H1 (cell line): ENCODE data around the gene DOK6. TPM values are rescaled to one million over a fixed set of nuclear protein-coding genes. Genes with fewer than 3 reads are reported as not detected.

Source experiments
- CTCF ChIA-PET: fragments of 300-600 bp; sonication (Branson Sonifier 250); formaldehyde crosslinking; loops from one replicate; lab custom pipeline; 2021; ENCODE audit not compliant: partially characterized antibody; lab: Charles Lee
- POLR2A ChIA-PET: fragments of 300-600 bp; sonication (Branson Sonifier 250); formaldehyde crosslinking; loops from one replicate; lab custom pipeline; 2021; ENCODE audit warnings: inconsistent platforms; ENCODE audit not compliant: partially characterized antibody; lab: Charles Lee
- DNase-seq, 2 experiments: peaks; one replicate each; pipeline versions ENCODE4 v3.0.0 to v3.0.0-alpha.2; 2010 to 2022; ENCODE audit warnings: low spot score in 2 of 2, low read depth in 1 of 2, mixed read lengths in 1 of 2
- FAIRE-seq: peaks from 2 replicates; lab custom pipeline; 2011; peaks lifted over from hg19 to GRCh38; lab: Jason Lieb, UNC
- H2AFZ ChIP-seq: 2 replicates; pipeline ENCODE4 v1.8.1; 2012; ENCODE audit warnings: low read length, inconsistent platforms
- H2AK5ac ChIP-seq: 2 replicates; pipeline ENCODE4 v1.6.1; 2013; ENCODE audit warnings: low read depth, low read length
- H2BK120ac ChIP-seq: replicated peaks from 2 replicates; pipeline ENCODE3; 2013; ENCODE audit warnings: low read depth, low read length, inconsistent platforms
- H2BK12ac ChIP-seq: 2 replicates; pipeline ENCODE4 v1.6.1; 2013; ENCODE audit warnings: low read depth, low read length
- H2BK15ac ChIP-seq: 2 replicates; pipeline ENCODE4 v1.6.1; 2013; ENCODE audit warnings: low read length
- H2BK20ac ChIP-seq: 2 replicates; pipeline ENCODE4 v1.6.1; 2013; ENCODE audit warnings: low read length
- H2BK5ac ChIP-seq: 2 replicates; pipeline ENCODE4 v1.6.1; 2013; ENCODE audit warnings: low read depth, low read length
- H3K14ac ChIP-seq: 2 replicates; pipeline ENCODE4 v1.6.1; 2013; ENCODE audit warnings: inconsistent platforms; ENCODE audit not compliant: insufficient read length
- H3K18ac ChIP-seq: 2 replicates; pipeline ENCODE4 v1.6.1; 2013; ENCODE audit warnings: low read length; ENCODE audit errors: extremely low read depth
- H3K23ac ChIP-seq: 2 replicates; pipeline ENCODE4 v1.6.1; 2013; ENCODE audit warnings: inconsistent platforms; ENCODE audit not compliant: insufficient read length
- H3K23me2 ChIP-seq: 2 replicates; pipeline ENCODE4 v1.6.1; 2013; ENCODE audit warnings: low read depth, low read length
- H3K27ac ChIP-seq: 2 replicates; pipeline ENCODE4 v1.6.1; 2011; ENCODE audit warnings: low read depth, low read length, inconsistent platforms
- H3K27me3 ChIP-seq, 4 experiments: replicated peaks in 1 of 4; 1 replicate in 1 of 4; 2 replicates in 3 of 4; pipeline versions ENCODE4 v1.6.1 to v1.8.1; 2011 to 2013; ENCODE audit warnings: low read length in 3 of 4, mild to moderate bottlenecking in 3 of 4, inconsistent platforms in 2 of 4, mixed read lengths in 2 of 4, moderate library complexity in 1 of 4; ENCODE audit not compliant: control insufficient read depth in 3 of 4, insufficient read depth in 3 of 4; ENCODE audit errors: extremely low read depth in 1 of 4
- H3K36me3 ChIP-seq, 4 experiments: 2 replicates each; pipeline versions ENCODE4 v1.6.1 to v1.8.1; 2011 to 2013; ENCODE audit warnings: mild to moderate bottlenecking in 4 of 4, low read length in 3 of 4, moderate library complexity in 2 of 4, control low read depth in 1 of 4, inconsistent platforms in 1 of 4; ENCODE audit not compliant: insufficient read depth in 4 of 4, control insufficient read depth in 2 of 4
- H3K4ac ChIP-seq: replicated peaks from 2 replicates; pipeline ENCODE3; 2013; ENCODE audit warnings: low read length, low read depth, mixed read lengths, inconsistent platforms; ENCODE audit not compliant: insufficient read length
- H3K4me1 ChIP-seq, 4 experiments: replicated peaks in 1 of 4; 1 replicate in 1 of 4; 2 replicates in 3 of 4; pipeline versions ENCODE4 v1.6.1 to v1.8.1; 2011 to 2013; ENCODE audit warnings: low read length in 3 of 4, inconsistent platforms in 2 of 4, mixed read lengths in 1 of 4; ENCODE audit not compliant: insufficient read depth in 4 of 4, control insufficient read depth in 3 of 4
- H3K4me2 ChIP-seq, 2 experiments: 2 replicates each; pipeline versions ENCODE4 v1.6.1 to v1.8.1; 2011 to 2013; ENCODE audit warnings: low read depth in 2 of 2, low read length in 2 of 2, control low read depth in 1 of 2, inconsistent platforms in 1 of 2, mild to moderate bottlenecking in 1 of 2; ENCODE audit not compliant: insufficient read depth in 1 of 2
- H3K4me3 ChIP-seq, 4 experiments: fragments of 200-600, 300-600 bp in 1 of 4; sonication (generic), shearing (Covaris generic), sonication (Bioruptor Twin) in 1 of 4; 2 replicates each; pipeline versions ENCODE4 v1.5.1 to v1.8.1; 2011 to 2016; ENCODE audit warnings: low read length in 4 of 4, low read depth in 3 of 4, control low read depth in 2 of 4, inconsistent platforms in 2 of 4, mild to moderate bottlenecking in 2 of 4, mixed read lengths in 1 of 4, moderate library complexity in 1 of 4; ENCODE audit not compliant: insufficient read depth in 2 of 4; ENCODE audit errors: extremely low read depth in 1 of 4
- H3K56ac ChIP-seq: replicated peaks from 2 replicates; pipeline ENCODE3; 2013; ENCODE audit warnings: low read depth, mild to moderate bottlenecking, mixed read lengths, low read length, inconsistent platforms; ENCODE audit not compliant: insufficient read length
- H3K79me1 ChIP-seq: 2 replicates; pipeline ENCODE4 v1.6.1; 2013; ENCODE audit warnings: low read depth, low read length, control low read depth
- H3K79me2 ChIP-seq, 2 experiments: 2 replicates each; pipeline versions ENCODE4 v1.6.1 to v1.8.1; 2012 to 2013; ENCODE audit warnings: low read length in 2 of 2, mild to moderate bottlenecking in 2 of 2, inconsistent platforms in 1 of 2; ENCODE audit not compliant: insufficient read depth in 2 of 2, control insufficient read depth in 1 of 2
- H3K9ac ChIP-seq, 4 experiments: replicated peaks in 1 of 4; 1 replicate in 1 of 4; 2 replicates in 3 of 4; pipeline versions ENCODE4 v1.6.1 to v1.8.1; 2011 to 2013; ENCODE audit warnings: low read depth in 3 of 4, low read length in 3 of 4, control low read depth in 2 of 4, mild to moderate bottlenecking in 2 of 4, moderate library complexity in 2 of 4, inconsistent platforms in 1 of 4; ENCODE audit errors: extremely low read depth in 1 of 4
- H3K9me3 ChIP-seq, 2 experiments: 2 replicates each; pipeline versions ENCODE4 v1.6.1 to v1.8.1; 2012 to 2013; ENCODE audit warnings: mild to moderate bottlenecking in 2 of 2, moderate library complexity in 2 of 2, control low read depth in 1 of 2, inconsistent platforms in 1 of 2, low read depth in 1 of 2, low read length in 1 of 2, mixed read lengths in 1 of 2; ENCODE audit not compliant: insufficient read depth in 2 of 2
- H4K20me1 ChIP-seq, 2 experiments: replicated peaks in 1 of 2; 2 replicates each; pipeline versions ENCODE3 to v1.8.1; 2011 to 2013; ENCODE audit warnings: inconsistent platforms in 2 of 2, low read length in 2 of 2, mild to moderate bottlenecking in 1 of 2; ENCODE audit not compliant: insufficient read depth in 2 of 2, control insufficient read depth in 1 of 2
- H4K5ac ChIP-seq: 2 replicates; pipeline ENCODE4 v1.6.1; 2013; ENCODE audit warnings: low read length, low read depth, mixed read lengths, inconsistent platforms; ENCODE audit not compliant: insufficient read length
- H4K8ac ChIP-seq: 2 replicates; pipeline ENCODE4 v1.8.0; 2013; ENCODE audit warnings: mild to moderate bottlenecking, moderate library complexity, low read length, inconsistent platforms; ENCODE audit not compliant: insufficient read depth; ENCODE audit errors: extremely low read depth
- H4K91ac ChIP-seq: replicated peaks from 2 replicates; pipeline ENCODE3; 2013; ENCODE audit warnings: low read length, mixed read lengths, inconsistent platforms; ENCODE audit not compliant: insufficient read length
- BRCA1 ChIP-seq: IDR thresholded peaks from 2 replicates; pipeline ENCODE4 v1.6.1; 2012; ENCODE audit warnings: low read depth, low read length, improper control_type of control experiment
- CHD2 ChIP-seq: IDR thresholded peaks from 2 replicates; pipeline ENCODE4 v1.6.1; 2012; ENCODE audit warnings: low read length, improper control_type of control experiment
- MAFK ChIP-seq: IDR thresholded peaks from 2 replicates; pipeline ENCODE4 v1.6.1; 2012; ENCODE audit warnings: low read depth, mild to moderate bottlenecking, improper control_type of control experiment, low read length
- RBBP5 ChIP-seq: IDR thresholded peaks from 2 replicates; pipeline ENCODE4 v1.7.1; 2012; ENCODE audit warnings: low read depth, mild to moderate bottlenecking, inconsistent platforms, low read length, moderate library complexity, borderline replicate concordance
- RNF2 ChIP-seq: fragments of 200-900, 300-1000 bp; sonication (generic); IDR thresholded peaks from 2 replicates; pipeline ENCODE4 v1.7.1; 2016; ENCODE audit warnings: borderline replicate concordance, low read depth, mild to moderate bottlenecking, antibody characterized with exemption, low read length; ENCODE audit not compliant: poor library complexity, severe bottlenecking; ENCODE audit errors: missing control alignments
- RXRA ChIP-seq: IDR thresholded peaks from 2 replicates; pipeline ENCODE4 v1.6.1; 2011; ENCODE audit warnings: low read depth, mild to moderate bottlenecking, low read length, moderate library complexity; ENCODE audit not compliant: insufficient read depth
- SIRT6 ChIP-seq: IDR thresholded peaks from one replicate; pipeline ENCODE4 v1.7.1; 2012; ENCODE audit warnings: low read length, inconsistent platforms
- SIX5 ChIP-seq: IDR thresholded peaks from 2 replicates; pipeline ENCODE4 v1.6.1; 2011; ENCODE audit warnings: mild to moderate bottlenecking, low read depth, low read length
- TAF7 ChIP-seq: optimal IDR thresholded peaks from 2 replicates; pipeline ENCODE3; 2011; ENCODE audit warnings: low read depth, mild to moderate bottlenecking, inconsistent platforms, low read length, moderate library complexity, borderline replicate concordance
- YY1 ChIP-seq: IDR thresholded peaks from 2 replicates; pipeline ENCODE4 v1.6.1; 2011; ENCODE audit warnings: low read depth, mild to moderate bottlenecking, low read length
- WGBS, 2 experiments: shearing (Covaris generic) in 1 of 2; methylation state at CpG; one replicate each; pipeline versions ENCODE4 v1.1.6 to v1.1.7; 2013 to 2015; ENCODE audit warnings: low lambda C conversion rate in 2 of 2, mixed read lengths in 2 of 2, inconsistent platforms in 1 of 2, low coverage in 1 of 2, missing lambda C conversion rate in 1 of 2; ENCODE audit not compliant: insufficient replicate concordance in 2 of 2, insufficient coverage in 1 of 2, insufficient read length in 1 of 2; ENCODE audit errors: extremely low coverage in 1 of 2, missing lambda C conversion rate in 1 of 2; 5-methylcytosine and 5-hydroxymethylcytosine counted together
- polyA plus RNA-seq, 7 experiments: library from polyadenylated mRNA; depleted of rRNA in 3 of 7; stranded (reverse) in 5 of 7; unstranded in 2 of 7; fragments of >200 nt in 5 of 7; fragments of 200-250 nt in 2 of 7; gene quantifications; 1 replicate in 5 of 7; 2 replicates in 1 of 7; 4 replicates in 1 of 7; pipeline versions ENCODE4 v1.2.1 to v1.2.3, GENCODE V29; 2011 to 2013; ENCODE audit warnings: missing spikeins in 2 of 7, mixed read lengths in 2 of 7
- total RNA-seq: library from RNA; stranded (reverse); fragmentation: NEBNext Ultra II Directional; extraction: Animal tissue kit (Norgen Biotek cat#: 25700); gene quantifications from 2 replicates; pipeline ENCODE4 v1.2.1, GENCODE V29; 2021

The DOK6 gene
- total and polyA plus RNA-seq, 2 of the 8 experiments (the other 6 are each of a cell fraction or from before 2014, with no cell fraction given), result 0.33 to 0.50 TPM

DNA sequence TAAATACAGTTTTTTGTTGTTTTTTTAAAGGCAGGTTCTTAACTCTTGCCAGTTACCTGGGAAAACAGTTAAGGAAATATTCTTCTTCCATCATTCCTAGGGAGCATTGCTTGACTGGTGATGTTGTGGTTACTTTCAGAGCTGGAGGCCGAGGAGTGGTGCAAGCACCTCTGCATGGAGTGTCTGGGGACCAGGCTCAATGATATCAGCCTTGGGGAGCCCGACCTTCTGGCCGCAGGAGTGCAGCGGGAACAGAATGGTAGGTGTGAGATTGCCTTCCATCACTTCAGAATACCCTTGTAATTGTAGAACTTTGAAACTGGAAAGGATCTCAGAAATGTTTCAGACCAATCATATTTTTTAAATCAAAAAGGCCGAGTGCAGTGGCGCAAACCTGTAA is 276.9 kb downstream of the DOK6 start:
- Histone ChIP-seq H3K27me3 (no peaks in the 10 kb centered on the region), H2AFZ (no peak overlapping the region), H3K23ac (no peak overlapping the region), H4K5ac (no peak overlapping the region), H2BK12ac (no peak overlapping the region), H3K36me3 (no peaks in the 10 kb centered on the region), H3K4me3 (no peak overlapping the region), H3K9ac (no peak overlapping the region), H3K23me2 (no peaks in the 10 kb centered on the region; the same call in 1 of the 2 replicates), H2BK15ac (no peak overlapping the region), H2AK5ac (no peak overlapping the region), H3K14ac (no peak overlapping the region), H3K79me2 (no peaks in the 10 kb centered on the region), H3K56ac (no peak overlapping the region), H2BK20ac (no peak overlapping the region), H4K91ac (no peak overlapping the region), H3K4me1 (peaks cover 2 to 4% (median 3%) of the 10 kb centered on the region in 4 experiments; a peak in 4 of 7 replicates), H3K27ac (no peak overlapping the region), H3K9me3 (no peaks in the 10 kb centered on the region), H3K79me1 (no peaks in the 10 kb centered on the region), H4K20me1 (no peaks in the 10 kb centered on the region), H3K4me2 (no peak overlapping the region), H2BK120ac (no peak overlapping the region), H3K18ac (no peak overlapping the region), H2BK5ac (no peak overlapping the region), H3K4ac (no peak overlapping the region), H4K8ac (no peak overlapping the region)
- WGBS, 2 experiments, result 91% methylated on average over 6 of the region's 6 CpGs; no CpG with 5 or more reads in 1 of the 2 experiments
- ChIA-PET POLR2A (no interaction called here), CTCF (no interaction called here)
- no peak for FAIRE-seq
- DNase-seq, result no peak
- TF ChIP-seq YY1 (no peak), CHD2 (no peak), TAF7 (no peak), BRCA1 (no peak), RBBP5 (no peak), MAFK (no peak), SIX5 (no peak), RXRA (no peak), RNF2 (no peak), SIRT6 (no peak)
